ENCODE results near the gene TAPBP. TPM values are rescaled to one million over a fixed set of nuclear protein-coding genes. Genes with fewer than 3 reads are reported as not detected.

TAPBP gene
- total and polyA plus RNA-seq, 9 of the 15 experiments (the other 6 are each of a cell fraction or from before 2014, with no cell fraction given), result 5.6 to 74.0 (median 22.3) TPM

- TF ChIP-seq AFF4 (CRISPR knock-in tag; IDR thresholded peaks at IDR 0.05), result 0 out of 2 replicates have a peak, but pooled peaks have one; percentile 57
- no peak for TF ChIP-seq TBP (optimal IDR thresholded peaks at IDR 0.05; ENCODE audit: low read depth, low read length)
- no peak for TF ChIP-seq ZNF282 (CRISPR knock-in tag; IDR thresholded peaks at IDR 0.05)
- TF ChIP-seq RNF219 (CRISPR knock-in tag; IDR thresholded peaks at IDR 0.05), result no peak
- no peak for TF ChIP-seq HNRNPH1 (optimal IDR thresholded peaks at IDR 0.05; ENCODE audit: low read depth, low read length)
- TF ChIP-seq ZBTB8A (IDR thresholded peaks at IDR 0.05; ENCODE audit: partially characterized antibody), result no peak
- TF ChIP-seq ZNF318 (IDR thresholded peaks at IDR 0.05; ENCODE audit: borderline replicate concordance in 1 of 2, low read depth in 1 of 2), result no peak
- no peak for TF ChIP-seq SMAD1 (IDR thresholded peaks at IDR 0.05; ENCODE audit: low read depth, low read length, partially characterized antibody)
- no peak for TF ChIP-seq RBM39 (optimal IDR thresholded peaks at IDR 0.05; ENCODE audit: low read depth, low read length)
- no peak for TF ChIP-seq CREB3L1 (IDR thresholded peaks at IDR 0.05; ENCODE audit: borderline replicate concordance, low read depth)
- no peak for TF ChIP-seq ZZZ3 (IDR thresholded peaks at IDR 0.05)
- peak; percentile 56 for TF ChIP-seq EGR1 (conservative IDR thresholded peaks at IDR 0.05)
Observed at GRCh38 chr6:33314515-33314942, 651 bp upstream of the TAPBP start (continued).

Measured in K562 (cell line).